HL-60 (cell line): Measurements from ENCODE around the gene OSBPL8.

ENCODE experiments used
- DNase-seq, 2 experiments: peaks; one replicate each; pipeline ENCODE4 v3.0.0-alpha.2; 2010 to 2020; ENCODE audit warnings: low read depth in 1 of 2, low spot score in 1 of 2
- H3K27ac ChIP-seq: fragments of 250-450 bp; sonication (Bioruptor Pico); replicated peaks from 2 replicates; pipeline ENCODE4 v1.5.1; 2020; ENCODE audit warnings: mild to moderate bottlenecking, moderate library complexity
- H3K27me3 ChIP-seq: fragments of 250-450 bp; sonication (Bioruptor Pico); 2 replicates; pipeline ENCODE4 v1.5.1; 2021; ENCODE audit warnings: mild to moderate bottlenecking, moderate library complexity; ENCODE audit not compliant: insufficient read depth, poor library complexity, severe bottlenecking
- H3K4me3 ChIP-seq: replicated peaks from 2 replicates; pipeline ENCODE4 v1.5.1; 2011; ENCODE audit warnings: mild to moderate bottlenecking, control low read depth, low read length; ENCODE audit not compliant: insufficient read depth
- GABPA ChIP-seq: IDR thresholded peaks from 2 replicates; pipeline ENCODE4 v1.6.1; 2012; ENCODE audit warnings: low read depth
- POLR2AphosphoS5 ChIP-seq: IDR thresholded peaks from 2 replicates; pipeline ENCODE4 v1.6.1; 2012; ENCODE audit warnings: low read depth
- SPI1 ChIP-seq: IDR thresholded peaks from 2 replicates; pipeline ENCODE4 v1.6.1; 2012; ENCODE audit warnings: low read depth, mild to moderate bottlenecking, borderline replicate concordance
- TF ChIP-seq, protein P1 (sequence below): IDR thresholded peaks from one replicate; pipeline ENCODE4 v1.5.1; 2011; ENCODE audit warnings: low read length, control low read depth, inconsistent platforms; ENCODE audit not compliant: insufficient read depth
- TF ChIP-seq, protein P2 (sequence below): IDR thresholded peaks from 2 replicates; pipeline ENCODE4 v1.6.1; 2012; ENCODE audit warnings: low read depth; ENCODE audit not compliant: insufficient replicate concordance

The OSBPL8 gene

DNA sequence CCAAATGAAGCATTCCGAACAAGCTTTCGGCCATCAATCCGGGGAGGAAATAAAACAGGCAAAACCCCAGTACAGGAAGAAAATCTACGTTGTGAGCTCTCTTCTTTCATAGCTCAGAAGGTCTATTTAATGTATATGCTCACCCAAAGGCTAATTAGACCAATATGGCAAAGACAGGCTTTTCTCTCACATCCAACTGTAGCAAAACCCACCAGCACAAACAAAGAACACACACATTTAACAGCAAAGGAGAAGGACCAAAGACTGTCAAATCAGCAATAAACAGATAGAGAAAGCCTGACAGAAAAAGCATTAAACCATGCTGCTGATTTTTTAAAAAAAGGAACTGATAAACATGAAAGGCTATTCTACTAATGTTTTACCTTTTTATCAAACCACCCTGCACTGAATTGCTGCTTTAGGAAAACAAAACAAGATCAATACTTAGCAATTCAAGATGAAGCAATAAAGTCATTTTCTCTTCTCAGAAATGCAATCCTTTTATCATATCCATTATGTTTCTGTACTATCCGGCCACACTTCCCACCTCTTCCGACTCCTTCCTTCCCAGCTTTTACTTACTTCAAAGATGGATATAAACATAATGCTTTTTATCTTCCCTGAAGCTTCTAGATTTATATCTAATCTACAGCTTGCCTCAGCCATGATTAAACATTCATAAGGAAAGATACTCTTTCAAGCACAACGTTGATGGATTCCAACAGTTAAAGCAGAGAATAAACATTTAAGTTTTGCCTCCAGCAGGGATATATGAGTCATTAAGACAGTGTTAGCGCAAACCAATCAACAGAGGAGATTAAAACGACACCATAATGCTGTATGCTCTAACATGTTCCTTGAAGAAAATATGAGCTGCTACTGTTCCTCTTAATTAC lies 136.8 kb downstream of the OSBPL8 start:
- Histone ChIP-seq H3K27ac (no peak overlapping the region), H3K27me3 (no peaks in the 10 kb centered on the region), H3K4me3 (no peak overlapping the region)
- no peak for DNase-seq
- TF ChIP-seq POLR2AphosphoS5 = no peak
- TF ChIP-seq, protein P1, sequence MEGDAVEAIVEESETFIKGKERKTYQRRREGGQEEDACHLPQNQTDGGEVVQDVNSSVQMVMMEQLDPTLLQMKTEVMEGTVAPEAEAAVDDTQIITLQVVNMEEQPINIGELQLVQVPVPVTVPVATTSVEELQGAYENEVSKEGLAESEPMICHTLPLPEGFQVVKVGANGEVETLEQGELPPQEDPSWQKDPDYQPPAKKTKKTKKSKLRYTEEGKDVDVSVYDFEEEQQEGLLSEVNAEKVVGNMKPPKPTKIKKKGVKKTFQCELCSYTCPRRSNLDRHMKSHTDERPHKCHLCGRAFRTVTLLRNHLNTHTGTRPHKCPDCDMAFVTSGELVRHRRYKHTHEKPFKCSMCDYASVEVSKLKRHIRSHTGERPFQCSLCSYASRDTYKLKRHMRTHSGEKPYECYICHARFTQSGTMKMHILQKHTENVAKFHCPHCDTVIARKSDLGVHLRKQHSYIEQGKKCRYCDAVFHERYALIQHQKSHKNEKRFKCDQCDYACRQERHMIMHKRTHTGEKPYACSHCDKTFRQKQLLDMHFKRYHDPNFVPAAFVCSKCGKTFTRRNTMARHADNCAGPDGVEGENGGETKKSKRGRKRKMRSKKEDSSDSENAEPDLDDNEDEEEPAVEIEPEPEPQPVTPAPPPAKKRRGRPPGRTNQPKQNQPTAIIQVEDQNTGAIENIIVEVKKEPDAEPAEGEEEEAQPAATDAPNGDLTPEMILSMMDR = no peak
- no peak for TF ChIP-seq GABPA
- no peak for TF ChIP-seq SPI1
- TF ChIP-seq, protein P2, sequence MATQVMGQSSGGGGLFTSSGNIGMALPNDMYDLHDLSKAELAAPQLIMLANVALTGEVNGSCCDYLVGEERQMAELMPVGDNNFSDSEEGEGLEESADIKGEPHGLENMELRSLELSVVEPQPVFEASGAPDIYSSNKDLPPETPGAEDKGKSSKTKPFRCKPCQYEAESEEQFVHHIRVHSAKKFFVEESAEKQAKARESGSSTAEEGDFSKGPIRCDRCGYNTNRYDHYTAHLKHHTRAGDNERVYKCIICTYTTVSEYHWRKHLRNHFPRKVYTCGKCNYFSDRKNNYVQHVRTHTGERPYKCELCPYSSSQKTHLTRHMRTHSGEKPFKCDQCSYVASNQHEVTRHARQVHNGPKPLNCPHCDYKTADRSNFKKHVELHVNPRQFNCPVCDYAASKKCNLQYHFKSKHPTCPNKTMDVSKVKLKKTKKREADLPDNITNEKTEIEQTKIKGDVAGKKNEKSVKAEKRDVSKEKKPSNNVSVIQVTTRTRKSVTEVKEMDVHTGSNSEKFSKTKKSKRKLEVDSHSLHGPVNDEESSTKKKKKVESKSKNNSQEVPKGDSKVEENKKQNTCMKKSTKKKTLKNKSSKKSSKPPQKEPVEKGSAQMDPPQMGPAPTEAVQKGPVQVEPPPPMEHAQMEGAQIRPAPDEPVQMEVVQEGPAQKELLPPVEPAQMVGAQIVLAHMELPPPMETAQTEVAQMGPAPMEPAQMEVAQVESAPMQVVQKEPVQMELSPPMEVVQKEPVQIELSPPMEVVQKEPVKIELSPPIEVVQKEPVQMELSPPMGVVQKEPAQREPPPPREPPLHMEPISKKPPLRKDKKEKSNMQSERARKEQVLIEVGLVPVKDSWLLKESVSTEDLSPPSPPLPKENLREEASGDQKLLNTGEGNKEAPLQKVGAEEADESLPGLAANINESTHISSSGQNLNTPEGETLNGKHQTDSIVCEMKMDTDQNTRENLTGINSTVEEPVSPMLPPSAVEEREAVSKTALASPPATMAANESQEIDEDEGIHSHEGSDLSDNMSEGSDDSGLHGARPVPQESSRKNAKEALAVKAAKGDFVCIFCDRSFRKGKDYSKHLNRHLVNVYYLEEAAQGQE = no peak

GRCh38 chr12:76422154-76422542 lies 137.4 kb downstream of the OSBPL8 start:
- Histone ChIP-seq H3K27ac (no peak overlapping the region), H3K4me3 (no peak overlapping the region), H3K27me3 (no peaks in the 10 kb centered on the region)
- DNase-seq = no peak
- no peak for TF ChIP-seq GABPA
- TF ChIP-seq POLR2AphosphoS5 = no peak
- no peak for TF ChIP-seq SPI1

GRCh38 chr12:76421046-76421445 lies 138.5 kb downstream of the OSBPL8 start:
- Histone ChIP-seq H3K27ac (no peak overlapping the region), H3K4me3 (no peak overlapping the region), H3K27me3 (no peaks in the 10 kb centered on the region)
- TF ChIP-seq GABPA (no peak), SPI1 (no peak), POLR2AphosphoS5 (no peak)
- TF ChIP-seq, protein P1 = no peak
- TF ChIP-seq, protein P2 = no peak
- no peak for DNase-seq

GRCh38 chr12:76420222-76420621 lies 139.3 kb downstream of the OSBPL8 start:
- no peak overlapping the region for H3K4me3 ChIP-seq
- no peaks in the 10 kb centered on the region for H3K27me3 ChIP-seq
- TF ChIP-seq, protein P1 = no peak
- TF ChIP-seq GABPA (no peak), SPI1 (no peak), POLR2AphosphoS5 (no peak)
- TF ChIP-seq, protein P2 = no peak
- DNase-seq = no peak
- no peak overlapping the region for H3K27ac ChIP-seq
